IMR-90 (cell line): Measurements from ENCODE around the gene SLC6A4. TPM values are rescaled to one million over a fixed set of nuclear protein-coding genes. Genes with fewer than 3 reads are reported as not detected.

Experiments used
- ATAC-seq: fragments of 200-7000 bp; cut with Tn5 transposase; 2 replicates; pipeline ENCODE4 v1.9.1; 2020; ENCODE audit warnings: low read depth, mild to moderate bottlenecking, moderate library complexity
- BruUV-seq: library from RNA; stranded (reverse); fragments of 400-500 nt; replicated peaks from 2 replicates; lab custom pipeline; 2021; lab: Mats Ljungman, UMichigan
- CTCF ChIA-PET: fragments of 300-600 bp; formaldehyde crosslinking; extraction: SDS; loops from one replicate; lab custom pipeline; 2021; ENCODE audit warnings: antibody characterized with exemption; lab: Yijun Ruan, JAX
- POLR2A ChIA-PET: fragments of 300-600 bp; sonication (Branson Sonifier 250); formaldehyde crosslinking; loops from one replicate; lab custom pipeline; 2022; ENCODE audit warnings: antibody characterized with exemption; ENCODE audit not compliant: unreplicated experiment; lab: Charles Lee
- DNase-seq: peaks from one replicate; pipeline ENCODE4 v3.0.0; 2013
- H2AFZ ChIP-seq: replicated peaks from 2 replicates; pipeline ENCODE3; 2013; ENCODE audit warnings: low read length, mild to moderate bottlenecking; ENCODE audit not compliant: poor library complexity
- H2AK5ac ChIP-seq: 2 replicates; pipeline ENCODE4 v1.6.1; 2013; ENCODE audit warnings: low read depth, low read length, inconsistent platforms
- H2AK9ac ChIP-seq: replicated peaks from 2 replicates; pipeline ENCODE3; 2013; ENCODE audit warnings: mild to moderate bottlenecking, low read depth, low read length, moderate library complexity; ENCODE audit not compliant: poor library complexity
- H2BK120ac ChIP-seq: 2 replicates; pipeline ENCODE4 v1.6.1; 2013; ENCODE audit warnings: low read depth, low read length, inconsistent platforms
- H2BK15ac ChIP-seq: 3 replicates; pipeline ENCODE4 v1.6.1; 2013; ENCODE audit warnings: low read depth, low read length, inconsistent platforms
- H2BK20ac ChIP-seq: 2 replicates; pipeline ENCODE4 v1.6.1; 2013; ENCODE audit warnings: low read depth, mild to moderate bottlenecking, inconsistent platforms, low read length, moderate library complexity
- H2BK5ac ChIP-seq: 2 replicates; pipeline ENCODE4 v1.6.1; 2013; ENCODE audit warnings: mild to moderate bottlenecking, low read depth, low read length, inconsistent platforms; ENCODE audit not compliant: poor library complexity, severe bottlenecking
- H3K14ac ChIP-seq: replicated peaks from 2 replicates; pipeline ENCODE4 v1.6.1; 2013; ENCODE audit warnings: low read depth, low read length, inconsistent platforms
- H3K18ac ChIP-seq: 2 replicates; pipeline ENCODE4 v1.6.1; 2013; ENCODE audit warnings: low read depth, low read length, control low read depth
- H3K23ac ChIP-seq: 2 replicates; pipeline ENCODE4 v1.6.1; 2013; ENCODE audit warnings: low read depth, low read length, inconsistent platforms
- H3K27ac ChIP-seq: 2 replicates; pipeline ENCODE4 v1.5.1; 2013; ENCODE audit warnings: mild to moderate bottlenecking, control low read depth, low read length; ENCODE audit not compliant: insufficient read depth
- H3K27me3 ChIP-seq: 2 replicates; pipeline ENCODE4 v1.6.1; 2013; ENCODE audit warnings: low read length; ENCODE audit not compliant: control insufficient read depth, insufficient read depth
- H3K36me3 ChIP-seq: 2 replicates; pipeline ENCODE4 v1.6.1; 2013; ENCODE audit warnings: low read length, mixed read lengths; ENCODE audit not compliant: control insufficient read depth, insufficient read depth
- H3K4ac ChIP-seq: 2 replicates; pipeline ENCODE4 v1.6.1; 2013; ENCODE audit warnings: low read depth, low read length, inconsistent platforms
- H3K4me1 ChIP-seq: 2 replicates; pipeline ENCODE4 v1.6.1; 2013; ENCODE audit warnings: low read length, mixed read lengths; ENCODE audit not compliant: control insufficient read depth, insufficient read depth
- H3K4me2 ChIP-seq: 2 replicates; pipeline ENCODE4 v1.6.1; 2013; ENCODE audit warnings: low read depth, mild to moderate bottlenecking, control low read depth, low read length, moderate library complexity
- H3K4me3 ChIP-seq: 2 replicates; pipeline ENCODE4 v1.5.1; 2013; ENCODE audit warnings: low read depth, mild to moderate bottlenecking, control low read depth, low read length, moderate library complexity; ENCODE audit not compliant: insufficient read depth
- H3K56ac ChIP-seq: 2 replicates; pipeline ENCODE4 v1.6.1; 2013; ENCODE audit warnings: low read length, inconsistent platforms; ENCODE audit not compliant: insufficient read depth; ENCODE audit errors: extremely low read depth
- H3K79me1 ChIP-seq, 2 experiments: 2 replicates each; pipeline ENCODE4 v1.6.1; 2013; ENCODE audit warnings: low read length in 2 of 2, inconsistent platforms in 1 of 2, low read depth in 1 of 2
- H3K9ac ChIP-seq: 2 replicates; pipeline ENCODE4 v1.6.1; 2013; ENCODE audit warnings: low read depth, low read length, control low read depth
- H3K9me1 ChIP-seq: 2 replicates; pipeline ENCODE4 v1.6.1; 2013; ENCODE audit warnings: low read length, inconsistent platforms; ENCODE audit not compliant: insufficient read depth
- H3K9me3 ChIP-seq: 2 replicates; pipeline ENCODE4 v1.6.1; 2013; ENCODE audit warnings: low read length; ENCODE audit not compliant: control insufficient read depth, insufficient read depth
- H4K20me1 ChIP-seq: 2 replicates; pipeline ENCODE4 v1.6.1; 2013; ENCODE audit warnings: low read length, inconsistent platforms; ENCODE audit not compliant: insufficient read depth
- H4K5ac ChIP-seq: 2 replicates; pipeline ENCODE4 v1.6.1; 2013; ENCODE audit warnings: mild to moderate bottlenecking, low read depth, low read length, control low read depth
- H4K8ac ChIP-seq, 2 experiments: 2 replicates each; pipeline ENCODE4 v1.6.1; 2013; ENCODE audit warnings: low read depth in 2 of 2, low read length in 2 of 2, control low read depth in 1 of 2, inconsistent platforms in 1 of 2
- H4K91ac ChIP-seq: 2 replicates; pipeline ENCODE4 v1.6.1; 2013; ENCODE audit warnings: low read depth, low read length, inconsistent platforms; ENCODE audit not compliant: insufficient read depth
- CEBPB ChIP-seq: IDR thresholded peaks from 2 replicates; pipeline ENCODE4 v1.6.1; 2012; ENCODE audit warnings: low read depth, low read length, improper control_type of control experiment
- CHD1 ChIP-seq: IDR thresholded peaks from 2 replicates; pipeline ENCODE4 v1.6.1; 2012; ENCODE audit warnings: low read depth, low read length, improper control_type of control experiment
- POLR2A ChIP-seq: IDR thresholded peaks from 2 replicates; pipeline ENCODE4 v1.6.1; 2012; ENCODE audit warnings: mild to moderate bottlenecking, low read depth, low read length
- RCOR1 ChIP-seq: IDR thresholded peaks from 2 replicates; pipeline ENCODE4 v1.6.1; 2012; ENCODE audit warnings: mild to moderate bottlenecking, low read length, improper control_type of control experiment; ENCODE audit not compliant: insufficient replicate concordance
- RFX5 ChIP-seq: IDR thresholded peaks from 2 replicates; pipeline ENCODE4 v1.8.0; 2012; ENCODE audit warnings: low read depth, mild to moderate bottlenecking, low read length, moderate library complexity
- WGBS, 2 experiments: methylation state at CpG; one replicate each; pipeline versions ENCODE4 v1.1.5 to v1.1.7; 2013; ENCODE audit warnings: missing lambda C conversion rate in 2 of 2; ENCODE audit not compliant: insufficient read length in 1 of 2; ENCODE audit errors: extremely low coverage in 2 of 2; 5-methylcytosine and 5-hydroxymethylcytosine counted together
- dilution Hi-C: fragments of 300-500 bp; cut with HindIII; formaldehyde crosslinking; loops from one replicate; pipeline ENCODE4 v1.14.3; 2018; ENCODE audit warnings: low sequenced_read_pairs; ENCODE audit not compliant: unreplicated experiment
- in situ Hi-C: fragments of 300-500 bp; cut with MboI; formaldehyde crosslinking; loops from 3 replicates; pipeline ENCODE4 v1.14.3; 2019; ENCODE audit warnings: low sequenced_read_pairs, inconsistent platforms, mixed read lengths
- intact Hi-C: fragments of 100-400 bp; cut with micrococcal nuclease; formaldehyde crosslinking; loops from 2 replicates; pipeline ENCODE4 v1.10.0; 2022
- polyA plus RNA-seq, 3 experiments: library from polyadenylated mRNA; depleted of rRNA; stranded (reverse); fragments of >200 nt; gene quantifications; 2 replicates each; pipeline ENCODE4 v1.2.3, GENCODE V29; 2012; ENCODE audit warnings: low replicate concordance in 1 of 3
- total RNA-seq: library from RNA; depleted of rRNA; stranded (reverse); fragments of >200 nt; gene quantifications from 2 replicates; pipeline ENCODE4 v1.2.3, GENCODE V29; 2012
- TF ChIP-seq, protein P1 (sequence below): conservative IDR thresholded peaks from 2 replicates; pipeline ENCODE4 v1.5.1; 2012; ENCODE audit warnings: mild to moderate bottlenecking, low read depth, low read length, improper control_type of control experiment

SLC6A4 gene
- total and polyA plus RNA-seq, 2 of the 4 experiments (the other 2 are of a cell fraction): under 0.01 TPM; not detected in 1

DNA sequence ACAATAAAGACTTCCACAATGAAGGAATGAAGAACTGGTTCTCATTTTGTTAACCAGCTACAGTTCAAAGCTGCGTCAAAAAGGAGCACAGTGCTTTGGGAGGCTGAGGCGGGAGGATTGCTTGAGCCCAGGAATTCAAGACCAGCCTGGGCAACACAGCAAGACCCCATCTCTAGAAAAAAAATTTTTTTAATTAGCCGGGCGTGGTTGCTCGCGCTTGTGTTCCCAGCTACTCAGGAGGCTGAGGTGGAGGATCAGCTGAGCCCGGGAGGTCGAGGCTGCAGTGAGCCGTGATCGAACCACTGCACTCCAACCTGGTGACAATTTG is 764 bp upstream of the SLC6A4 start:
- Histone ChIP-seq H2AFZ (no peak overlapping the region), H4K5ac (no peak overlapping the region), H2BK120ac (no peak overlapping the region), H3K4me2 (peak overlapping the region; percentile 77), H2AK5ac (no peak overlapping the region), H3K23ac (peak overlapping the region; percentile 1; the same call in 1 of the 2 replicates), H3K4ac (no peak overlapping the region), H2BK5ac (no peak overlapping the region), H4K91ac (no peak overlapping the region), H3K4me3 (no peak overlapping the region; the same call in 1 of the 2 replicates), H2AK9ac (no peak overlapping the region), H2BK15ac (no peak overlapping the region), H4K20me1 (no peaks in the 10 kb centered on the region), H4K8ac (no peak overlapping the region), H3K9ac (no peak overlapping the region), H2BK20ac (no peak overlapping the region), H3K4me1 (peaks cover 5% of the 10 kb centered on the region; the same call in 1 of the 2 replicates), H3K9me3 (no peaks in the 10 kb centered on the region; the same call in 1 of the 2 replicates), H3K79me1 (no peaks in the 10 kb centered on the region), H3K56ac (no peak overlapping the region), H3K36me3 (no peaks in the 10 kb centered on the region), H3K27me3 (peaks cover 73% of the 10 kb centered on the region), H3K18ac (no peak overlapping the region), H3K14ac (no peak overlapping the region), H3K27ac (no peak overlapping the region), H3K9me1 (no peaks in the 10 kb centered on the region)
- TF ChIP-seq RCOR1 (no peak), POLR2A (no peak), CEBPB (no peak), RFX5 (no peak), CHD1 (no peak)
- TF ChIP-seq, protein P1, sequence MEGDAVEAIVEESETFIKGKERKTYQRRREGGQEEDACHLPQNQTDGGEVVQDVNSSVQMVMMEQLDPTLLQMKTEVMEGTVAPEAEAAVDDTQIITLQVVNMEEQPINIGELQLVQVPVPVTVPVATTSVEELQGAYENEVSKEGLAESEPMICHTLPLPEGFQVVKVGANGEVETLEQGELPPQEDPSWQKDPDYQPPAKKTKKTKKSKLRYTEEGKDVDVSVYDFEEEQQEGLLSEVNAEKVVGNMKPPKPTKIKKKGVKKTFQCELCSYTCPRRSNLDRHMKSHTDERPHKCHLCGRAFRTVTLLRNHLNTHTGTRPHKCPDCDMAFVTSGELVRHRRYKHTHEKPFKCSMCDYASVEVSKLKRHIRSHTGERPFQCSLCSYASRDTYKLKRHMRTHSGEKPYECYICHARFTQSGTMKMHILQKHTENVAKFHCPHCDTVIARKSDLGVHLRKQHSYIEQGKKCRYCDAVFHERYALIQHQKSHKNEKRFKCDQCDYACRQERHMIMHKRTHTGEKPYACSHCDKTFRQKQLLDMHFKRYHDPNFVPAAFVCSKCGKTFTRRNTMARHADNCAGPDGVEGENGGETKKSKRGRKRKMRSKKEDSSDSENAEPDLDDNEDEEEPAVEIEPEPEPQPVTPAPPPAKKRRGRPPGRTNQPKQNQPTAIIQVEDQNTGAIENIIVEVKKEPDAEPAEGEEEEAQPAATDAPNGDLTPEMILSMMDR: no peak
- ChIA-PET CTCF (interaction anchor here (1.0 to 1.4 kb wide), 2 partner anchors 9 to 12 kb away, joined by 3 to 4 read pairs; no protein-coding TSS in a partner anchor), POLR2A (interaction anchor here (0.6 kb wide), 1 partner anchor 13 kb away, joined by 4 read pairs; no protein-coding TSS in a partner anchor)
- in situ Hi-C loops (no loop called here), dilution Hi-C loops (no loop called here), intact Hi-C loops (no loop called here)
- 53% methylated on average over 3 of the region's 10 CpGs; no CpG with 5 or more reads in 1 of the 2 experiments for WGBS, 2 experiments
- no peak for DNase-seq
- no TSS peak for BruUV-seq
- no peak for ATAC-seq
